SH-SY5Y (cell line): ENCODE results near the gene GOLPH3.

ENCODE experiments used
- GATA2 ChIP-seq: IDR thresholded peaks from 2 replicates; pipeline ENCODE4 v1.6.1; 2011; ENCODE audit warnings: mild to moderate bottlenecking, low read depth, low read length
- GATA3 ChIP-seq: IDR thresholded peaks from 2 replicates; pipeline ENCODE4 v1.6.1; 2011; ENCODE audit warnings: low read depth, mild to moderate bottlenecking, low read length, moderate library complexity

GOLPH3 gene

GRCh38 chr5:32100691-32101302 is 73.3 kb downstream of the GOLPH3 start:
- TF ChIP-seq GATA3, result no peak
- no peak for TF ChIP-seq GATA2

GRCh38 chr5:32100230-32100629 is 73.9 kb downstream of the GOLPH3 start:
- no peak for TF ChIP-seq GATA3
- TF ChIP-seq GATA2, result no peak

- TF ChIP-seq GATA2 (no peak), GATA3 (no peak)
Measured at GRCh38 chr5:32099486-32100035, 74.6 kb downstream of the GOLPH3 start.

GRCh38 chr5:32098890-32099310 is 75.2 kb downstream of the GOLPH3 start:
- no peak for TF ChIP-seq GATA2
- TF ChIP-seq GATA3, result no peak

GRCh38 chr5:32098291-32098690 is 75.8 kb downstream of the GOLPH3 start:
- TF ChIP-seq GATA3 (no peak), GATA2 (no peak)

GRCh38 chr5:32096891-32097595 is 77.1 kb downstream of the GOLPH3 start:
- no peak for TF ChIP-seq GATA2
- no peak for TF ChIP-seq GATA3

GRCh38 chr5:32095261-32095671 is 78.9 kb downstream of the GOLPH3 start:
- TF ChIP-seq GATA2 (no peak), GATA3 (no peak)

- TF ChIP-seq GATA3 (no peak), GATA2 (no peak)
Measured at GRCh38 chr5:32094691-32095090, 79.4 kb downstream of the GOLPH3 start.

GRCh38 chr5:32092938-32093812 is 80.9 kb downstream of the GOLPH3 start:
- TF ChIP-seq GATA2, result no peak
- TF ChIP-seq GATA3, result no peak

- TF ChIP-seq GATA3, result no peak
- no peak for TF ChIP-seq GATA2
Measured at GRCh38 chr5:32090755-32091128, 83.4 kb downstream of the GOLPH3 start.

GRCh38 chr5:32090026-32090754 is 83.9 kb downstream of the GOLPH3 start:
- TF ChIP-seq GATA2 (no peak), GATA3 (no peak)

- TF ChIP-seq GATA3 (no peak), GATA2 (no peak)
Measured at GRCh38 chr5:32089146-32090000, 84.7 kb downstream of the GOLPH3 start.

GRCh38 chr5:32088214-32088613 is 85.9 kb downstream of the GOLPH3 start:
- no peak for TF ChIP-seq GATA2
- no peak for TF ChIP-seq GATA3
